Left lung (tissue), 10 donors: Measurements from ENCODE around the gene LETM1. TPM values are rescaled to one million over a fixed set of nuclear protein-coding genes. Genes with fewer than 3 reads are reported as not detected.

ENCODE experiments used
- ATAC-seq: fragments of 200-7000 bp; cut with Tn5 transposase; one replicate; pipeline ENCODE4 v1.9.1; 2020; ENCODE audit warnings: moderate library complexity
- DNase-seq, 4 donors: peaks; one replicate each; pipeline ENCODE4 v3.0.0-alpha.2; 2013 to 2020
- H3K27ac ChIP-seq, 2 donors: fragments of 200-600 bp; sonication (generic) in 1 of 2; one replicate each; pipeline versions ENCODE4 v1.5.0 to v1.8.0; 2020 to 2021
- H3K27me3 ChIP-seq, 2 donors: fragments of 200-600 bp; sonication (generic) in 1 of 2; one replicate each; pipeline versions ENCODE4 v1.5.0 to v1.8.0; 2020 to 2021
- H3K36me3 ChIP-seq, 2 donors: fragments of 200-600 bp; sonication (generic) in 1 of 2; one replicate each; pipeline versions ENCODE4 v1.5.0 to v1.8.0; 2020 to 2021
- H3K4me1 ChIP-seq, 2 donors: fragments of 200-600 bp; one replicate each; pipeline ENCODE4 v1.8.0; 2021
- H3K4me3 ChIP-seq, 2 donors: fragments of 200-600 bp; sonication (generic) in 1 of 2; one replicate each; pipeline versions ENCODE4 v1.5.0 to v1.8.0; 2020 to 2021; ENCODE audit warnings: mild to moderate bottlenecking in 1 of 2
- H3K9me3 ChIP-seq, 2 donors: fragments of 200-600 bp; sonication (generic) in 1 of 2; one replicate each; pipeline versions ENCODE4 v1.5.0 to v1.8.0; 2020 to 2021
- CTCF ChIP-seq, 2 donors: fragments of 200-600 bp; sonication (generic) in 1 of 2; IDR thresholded peaks; one replicate each; pipeline versions ENCODE4 v1.5.0 to v1.8.0; 2021; ENCODE audit warnings: antibody characterized with exemption in 2 of 2
- intact Hi-C, 2 donors: fragments of 100-400 bp; cut with DNase I; formaldehyde crosslinking; loops; one replicate each; pipeline versions ENCODE4 v1.11.2 to v1.14.2; 2022
- polyA plus RNA-seq, 6 donors: library from polyadenylated mRNA; unstranded; fragments of 120-200 nt; gene quantifications; one replicate each; pipeline ENCODE4 v1.2.1, GENCODE V29; 2013; ENCODE audit not compliant: insufficient read length in 6 of 6
- total RNA-seq, 2 donors: library from RNA; stranded (reverse); fragmentation: NEBNext Ultra II Directional; extraction: Animal tissue kit (Norgen Biotek cat#: 25700); gene quantifications; one replicate each; pipeline ENCODE4 v1.2.1, GENCODE V29; 2021
- donor health status: DM: no; HTN: yes; CAD: no.
- donor health status: DM: no; HTN: no; CAD: no.

Gene LETM1
- total and polyA plus RNA-seq, 8 donors, result 17.9 to 52.3 (median 21.5) TPM

- ATAC-seq (peak; percentile 24), DNase-seq (peak in 2 of 4 donors; percentile 79 to 81)
- Histone ChIP-seq H3K27me3 (peaks cover 0 to 19% of the 10 kb centered on the region in 2 donors), H3K36me3 (no peaks in the 10 kb centered on the region), H3K27ac (no peak overlapping the region), H3K9me3 (no peaks in the 10 kb centered on the region), H3K4me1 (peaks cover 0 to 1% of the 10 kb centered on the region in 2 donors), H3K4me3 (no peak overlapping the region)
- intact Hi-C loops, result no loop called here
- no peak for TF ChIP-seq CTCF (IDR thresholded peaks at IDR 0.05)
Measured at GRCh38 chr4:1802151-1802715, 53.7 kb downstream of the LETM1 start.

DNA sequence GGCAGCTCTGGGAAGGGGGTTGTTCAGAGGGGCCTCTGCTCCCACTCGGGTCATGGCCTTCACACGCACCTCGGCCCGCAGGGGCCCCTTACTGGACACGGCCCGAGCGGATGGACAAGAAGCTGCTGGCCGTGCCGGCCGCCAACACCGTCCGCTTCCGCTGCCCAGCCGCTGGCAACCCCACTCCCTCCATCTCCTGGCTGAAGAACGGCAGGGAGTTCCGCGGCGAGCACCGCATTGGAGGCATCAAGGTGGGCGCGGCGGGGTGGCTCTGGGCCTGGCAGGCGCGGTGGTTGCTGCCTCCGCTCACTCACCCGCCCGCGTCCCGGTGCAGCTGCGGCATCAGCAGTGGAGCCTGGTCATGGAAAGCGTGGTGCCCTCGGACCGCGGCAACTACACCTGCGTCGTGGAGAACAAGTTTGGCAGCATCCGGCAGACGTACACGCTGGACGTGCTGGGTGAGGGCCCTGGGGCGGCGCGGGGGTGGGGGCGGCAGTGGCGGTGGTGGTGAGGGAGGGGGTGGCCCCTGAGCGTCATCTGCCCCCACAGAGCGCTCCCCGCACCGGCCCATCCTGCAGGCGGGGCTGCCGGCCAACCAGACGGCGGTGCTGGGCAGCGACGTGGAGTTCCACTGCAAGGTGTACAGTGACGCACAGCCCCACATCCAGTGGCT, 54.5 kb downstream of the LETM1 start:
- Histone ChIP-seq H3K4me1 (peaks cover 0 to 3% of the 10 kb centered on the region in 2 donors), H3K36me3 (no peaks in the 10 kb centered on the region), H3K27ac (no peak overlapping the region), H3K27me3 (peaks cover 0 to 28% of the 10 kb centered on the region in 2 donors), H3K4me3 (no peak overlapping the region), H3K9me3 (no peaks in the 10 kb centered on the region)
- ATAC-seq (no peak), DNase-seq (no peak)
- TF ChIP-seq CTCF (IDR thresholded peaks at IDR 0.05), result no peak
- intact Hi-C loops, result no loop called here

DNA sequence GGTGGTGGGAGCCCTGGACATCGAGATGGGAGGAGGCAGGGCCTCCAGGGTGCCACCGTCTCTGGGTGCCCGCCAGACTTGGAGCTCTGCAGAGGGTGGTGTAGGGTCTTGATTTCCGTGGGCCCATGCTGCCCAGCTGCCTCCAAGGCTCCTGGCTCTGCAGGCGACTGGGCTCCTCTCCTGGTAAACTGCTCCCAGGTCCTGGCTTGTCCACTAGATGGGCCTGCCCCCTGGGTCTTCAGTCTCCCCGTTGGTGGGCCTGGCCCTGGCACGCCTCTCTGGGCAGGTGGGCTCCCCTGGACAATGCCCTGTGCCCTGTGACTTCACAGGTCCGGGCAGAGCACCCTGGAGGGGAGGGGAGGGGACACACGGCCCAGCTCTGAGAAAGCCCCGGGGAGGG, 55.2 kb downstream of the LETM1 start:
- Histone ChIP-seq H3K27me3 (peaks cover 4 to 34% of the 10 kb centered on the region in 2 donors), H3K4me3 (no peak overlapping the region), H3K36me3 (no peaks in the 10 kb centered on the region), H3K4me1 (peaks cover 0 to 3% of the 10 kb centered on the region in 2 donors), H3K27ac (no peak overlapping the region), H3K9me3 (no peaks in the 10 kb centered on the region)
- intact Hi-C loops, result no loop called here
- DNase-seq (no peak), ATAC-seq (no peak)
- TF ChIP-seq CTCF (IDR thresholded peaks at IDR 0.05), result no peak

DNA sequence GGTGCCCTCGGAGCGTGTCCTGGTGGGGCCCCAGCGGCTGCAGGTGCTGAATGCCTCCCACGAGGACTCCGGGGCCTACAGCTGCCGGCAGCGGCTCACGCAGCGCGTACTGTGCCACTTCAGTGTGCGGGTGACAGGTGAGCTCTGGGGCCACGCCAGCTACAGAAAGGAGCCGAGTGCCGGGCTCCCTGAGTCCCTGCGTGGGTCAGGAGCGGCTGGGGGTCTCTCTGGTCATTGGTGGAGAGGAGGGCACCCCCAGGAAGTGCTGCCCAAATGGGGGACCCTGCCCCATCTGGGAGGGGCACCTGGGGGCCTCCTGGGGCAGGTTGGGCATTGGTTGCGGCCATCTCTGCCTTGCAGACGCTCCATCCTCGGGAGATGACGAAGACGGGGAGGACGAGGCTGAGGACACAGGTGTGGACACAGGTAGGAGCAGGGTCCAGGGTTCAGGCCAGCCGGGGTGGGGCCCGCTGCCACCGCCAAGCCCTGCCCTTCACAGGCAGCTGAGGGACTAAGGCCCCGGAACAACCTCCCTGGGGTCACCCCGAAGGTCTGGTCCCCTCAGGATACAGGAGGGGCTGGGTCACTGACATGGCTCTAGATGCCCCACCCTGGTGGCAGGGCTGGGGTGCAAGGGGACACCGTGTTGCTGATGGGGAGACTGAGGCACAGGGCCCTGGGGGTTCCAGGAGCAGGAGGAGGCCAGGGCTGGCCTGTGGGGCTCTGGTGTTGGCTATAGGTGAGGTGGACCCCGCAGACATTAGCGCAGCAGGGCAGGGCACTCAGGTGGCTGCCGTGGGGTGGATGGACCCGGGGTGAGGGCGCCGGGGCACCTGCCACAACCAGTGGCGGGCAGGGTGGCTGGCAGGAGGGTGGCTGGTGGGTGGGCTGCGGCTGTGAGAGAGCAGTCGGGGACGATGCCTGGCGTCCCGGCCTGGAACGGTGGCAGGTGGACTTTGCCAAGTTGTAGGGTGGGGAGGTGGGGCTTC, 56.3 kb downstream of the LETM1 start:
- H3K4me1 ChIP-seq, result peaks cover 5 to 12% of the 10 kb centered on the region in 2 donors
- ATAC-seq (no peak), DNase-seq (no peak)
- H3K4me3 ChIP-seq, result no peak overlapping the region
- no peak for TF ChIP-seq CTCF (IDR thresholded peaks at IDR 0.05)
- intact Hi-C loops, result no loop called here
- peaks cover 15 to 45% of the 10 kb centered on the region in 2 donors for H3K27me3 ChIP-seq
- H3K27ac ChIP-seq, result no peak overlapping the region
- no peaks in the 10 kb centered on the region for H3K9me3 ChIP-seq
- no peaks in the 10 kb centered on the region for H3K36me3 ChIP-seq
